Mucosa of descending colon (tissue), 3 donors: ENCODE measurements around the gene DIP2A. TPM values are rescaled to one million over a fixed set of nuclear protein-coding genes. Genes with fewer than 3 reads are reported as not detected.

Source experiments
- ATAC-seq: fragments of 200-7000 bp; cut with Tn5 transposase; one replicate; pipeline ENCODE4 v1.9.1; 2020; ENCODE audit warnings: mild to moderate bottlenecking, moderate library complexity
- DNase-seq, 3 donors: peaks; one replicate each; pipeline ENCODE4 v3.0.0-alpha.2; 2020
- H3K36me3 ChIP-seq: fragments of 200-600 bp; one replicate; pipeline ENCODE4 v1.8.0; 2021; ENCODE audit warnings: low read depth, mild to moderate bottlenecking
- H3K4me1 ChIP-seq: fragments of 200-600 bp; one replicate; pipeline ENCODE4 v1.8.0; 2021; ENCODE audit warnings: low read depth, mild to moderate bottlenecking
- H3K4me3 ChIP-seq: fragments of 200-600 bp; one replicate; pipeline ENCODE4 v1.8.0; 2021; ENCODE audit warnings: mild to moderate bottlenecking
- H3K9me3 ChIP-seq: fragments of 200-600 bp; one replicate; pipeline ENCODE4 v1.8.0; 2021; ENCODE audit warnings: mild to moderate bottlenecking
- intact Hi-C, 2 donors: fragments of 100-400 bp; cut with DNase I in 1 of 2; cut with micrococcal nuclease in 1 of 2; formaldehyde crosslinking; loops; one replicate each; pipeline versions ENCODE4 v1.11.0 to v1.11.1; 2022; cut with DNase I, micrococcal nuclease
- total RNA-seq, 3 donors: library from RNA; stranded (reverse); fragmentation: NEBNext Ultra II Directional in 2 of 3; extraction: Animal tissue kit (Norgen Biotek cat#: 25700) in 2 of 3; gene quantifications; one replicate each; pipeline versions ENCODE4 v1.2.1 to v1.2.4, GENCODE V29; 2021 to 2023
- TF ChIP-seq, protein P1 (sequence below): fragments of 200-600 bp; IDR thresholded peaks from one replicate; pipeline ENCODE4 v1.8.0; 2022; ENCODE audit warnings: antibody characterized with exemption, mild to moderate bottlenecking
- donor health status: DM: no; HTN: no; CAD: no; lungs with moderate emphysema.
- donor health status: DM: no; HTN: no; CAD: no.
- donor health status: DM: no; HTN: yes; CAD: no.

DIP2A gene
- total RNA-seq, 3 donors from 2014 or later = 43.8 to 56.7 (median 49.3) TPM

DNA sequence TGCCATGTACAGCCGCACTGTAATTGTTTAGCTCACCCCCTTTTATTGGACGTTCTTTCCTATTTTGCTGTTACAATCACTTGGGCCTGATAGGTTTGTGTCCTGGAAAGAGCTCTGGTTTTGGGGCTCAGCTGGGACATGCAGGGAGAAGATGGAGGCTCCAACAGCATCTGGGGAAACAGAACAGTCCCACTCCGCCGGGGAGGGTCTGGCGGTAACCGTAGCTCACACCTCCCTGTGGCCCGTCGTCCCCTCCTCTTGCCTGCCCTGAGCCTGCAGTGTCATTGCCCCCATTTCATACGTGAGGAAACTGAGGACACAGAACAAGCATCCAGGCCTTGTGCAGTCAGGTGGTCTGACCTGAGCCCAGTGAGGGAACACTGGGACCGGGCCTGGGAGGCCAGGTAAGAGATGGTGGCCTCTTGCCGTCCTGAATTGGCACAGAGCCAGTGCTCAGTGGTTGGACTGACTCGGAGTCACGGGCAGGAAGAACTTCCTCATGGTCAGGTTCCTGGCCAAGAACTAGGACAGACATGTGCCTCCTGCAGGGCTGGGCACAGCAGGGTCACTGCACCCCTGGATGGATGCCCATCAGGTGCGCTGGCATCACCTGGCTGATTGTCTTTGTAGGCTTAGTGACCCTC, 104.4 kb downstream of the DIP2A start:
- intact Hi-C loops = no loop called here
- no peaks in the 10 kb centered on the region for H3K4me1 ChIP-seq
- H3K4me3 ChIP-seq = no peak overlapping the region
- DNase-seq (no peak), ATAC-seq (no peak)
- TF ChIP-seq, protein P1, sequence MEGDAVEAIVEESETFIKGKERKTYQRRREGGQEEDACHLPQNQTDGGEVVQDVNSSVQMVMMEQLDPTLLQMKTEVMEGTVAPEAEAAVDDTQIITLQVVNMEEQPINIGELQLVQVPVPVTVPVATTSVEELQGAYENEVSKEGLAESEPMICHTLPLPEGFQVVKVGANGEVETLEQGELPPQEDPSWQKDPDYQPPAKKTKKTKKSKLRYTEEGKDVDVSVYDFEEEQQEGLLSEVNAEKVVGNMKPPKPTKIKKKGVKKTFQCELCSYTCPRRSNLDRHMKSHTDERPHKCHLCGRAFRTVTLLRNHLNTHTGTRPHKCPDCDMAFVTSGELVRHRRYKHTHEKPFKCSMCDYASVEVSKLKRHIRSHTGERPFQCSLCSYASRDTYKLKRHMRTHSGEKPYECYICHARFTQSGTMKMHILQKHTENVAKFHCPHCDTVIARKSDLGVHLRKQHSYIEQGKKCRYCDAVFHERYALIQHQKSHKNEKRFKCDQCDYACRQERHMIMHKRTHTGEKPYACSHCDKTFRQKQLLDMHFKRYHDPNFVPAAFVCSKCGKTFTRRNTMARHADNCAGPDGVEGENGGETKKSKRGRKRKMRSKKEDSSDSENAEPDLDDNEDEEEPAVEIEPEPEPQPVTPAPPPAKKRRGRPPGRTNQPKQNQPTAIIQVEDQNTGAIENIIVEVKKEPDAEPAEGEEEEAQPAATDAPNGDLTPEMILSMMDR = no peak
- no peaks in the 10 kb centered on the region for H3K9me3 ChIP-seq
- H3K36me3 ChIP-seq = peaks cover 4% of the 10 kb centered on the region

DNA sequence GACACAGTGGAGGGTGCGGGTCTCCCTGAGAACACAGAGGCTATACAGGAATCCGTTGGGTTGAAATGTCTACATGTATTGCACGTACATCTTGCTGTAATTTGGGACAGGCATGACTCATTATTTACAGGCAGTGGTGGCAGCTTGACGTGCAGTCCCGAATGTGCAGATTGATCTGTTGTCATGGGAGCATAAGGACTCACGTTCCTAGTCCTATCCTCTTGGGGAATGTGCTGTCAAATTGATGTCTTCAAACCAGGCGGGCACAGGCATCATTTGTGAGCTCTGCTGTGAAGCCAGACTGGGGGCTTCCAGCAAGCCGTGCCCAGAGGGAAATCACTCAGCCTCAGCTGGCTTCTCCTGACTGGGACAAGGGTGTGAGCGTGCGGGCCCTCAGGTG, 105.7 kb downstream of the DIP2A start:
- no peak for DNase-seq
- Histone ChIP-seq H3K4me3 (no peak overlapping the region), H3K36me3 (peaks cover 4% of the 10 kb centered on the region), H3K4me1 (no peaks in the 10 kb centered on the region), H3K9me3 (no peaks in the 10 kb centered on the region)
- TF ChIP-seq, protein P1 = no peak
- ATAC-seq = no peak
- intact Hi-C loops = no loop called here

DNA sequence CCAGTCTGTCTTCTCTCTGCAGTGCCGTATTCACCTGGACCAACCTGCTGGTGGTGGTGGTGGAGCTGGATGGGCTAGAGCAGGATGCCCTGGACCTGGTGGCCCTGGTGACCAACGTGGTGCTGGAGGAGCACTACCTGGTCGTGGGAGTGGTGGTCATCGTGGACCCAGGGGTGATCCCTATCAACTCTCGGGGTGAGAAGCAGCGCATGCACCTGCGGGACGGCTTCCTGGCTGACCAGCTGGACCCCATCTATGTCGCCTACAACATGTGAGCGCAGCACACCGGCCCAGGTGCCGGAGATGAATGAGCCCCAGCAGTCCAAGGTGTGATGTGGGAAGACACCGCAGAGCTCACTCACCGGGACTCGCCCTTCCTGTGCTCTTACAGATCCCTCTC, 108.7 kb downstream of the DIP2A start:
- no peaks in the 10 kb centered on the region for H3K4me1 ChIP-seq
- ATAC-seq (no peak), DNase-seq (no peak)
- H3K4me3 ChIP-seq = no peak overlapping the region
- H3K9me3 ChIP-seq = peaks cover under 1% of the 10 kb centered on the region
- TF ChIP-seq, protein P1 = no peak
- H3K36me3 ChIP-seq = peaks cover 4% of the 10 kb centered on the region
- intact Hi-C loops = no loop called here

DNA sequence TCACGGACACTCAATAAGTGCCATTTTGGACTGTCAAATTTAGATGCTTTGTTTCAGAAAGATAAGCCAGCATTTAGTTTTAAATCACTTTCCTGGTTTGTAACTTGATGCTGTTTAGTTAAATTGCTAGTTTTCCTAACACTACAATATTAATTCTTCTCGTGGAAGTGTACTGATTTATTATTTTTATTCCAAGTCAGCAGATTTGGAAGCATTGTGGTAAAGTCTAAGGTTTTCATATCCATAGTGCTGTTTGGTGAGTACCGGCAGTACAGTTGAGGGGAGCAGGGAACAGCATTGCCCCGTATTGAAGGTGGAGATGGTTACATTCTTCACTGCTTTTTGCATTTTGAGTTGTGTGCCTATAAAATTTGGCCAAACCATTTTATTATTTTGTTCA, 109.9 kb downstream of the DIP2A start:
- intact Hi-C loops = no loop called here
- ATAC-seq = no peak
- Histone ChIP-seq H3K4me1 (no peaks in the 10 kb centered on the region), H3K36me3 (no peaks in the 10 kb centered on the region), H3K4me3 (no peak overlapping the region), H3K9me3 (peaks cover 7% of the 10 kb centered on the region)
- TF ChIP-seq, protein P1 = no peak
- DNase-seq = no peak

DNA sequence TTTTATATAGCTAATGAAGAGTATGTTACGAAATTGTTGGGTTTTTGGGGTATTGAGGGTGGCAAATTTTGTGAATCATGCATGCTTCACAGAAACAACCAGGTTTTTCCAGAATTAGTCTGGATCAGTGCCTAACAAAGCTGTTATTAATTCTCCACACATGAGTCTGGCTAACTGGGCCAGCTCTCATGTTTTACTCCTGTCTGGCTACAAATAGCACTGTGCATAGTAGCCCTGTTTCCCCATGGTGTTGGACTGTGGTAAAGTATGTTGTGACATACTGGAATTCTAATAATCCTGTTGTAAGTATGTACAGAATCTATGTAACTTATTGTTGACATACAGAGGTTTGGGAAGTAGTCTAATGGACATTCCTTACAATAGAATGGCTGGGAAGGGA, 110.4 kb downstream of the DIP2A start:
- no peaks in the 10 kb centered on the region for H3K36me3 ChIP-seq
- no peak for ATAC-seq

More for the DNA sequence above, 110.4 kb downstream of the DIP2A start:
- Histone ChIP-seq H3K4me1 (no peaks in the 10 kb centered on the region), H3K9me3 (peaks cover 7% of the 10 kb centered on the region), H3K4me3 (no peak overlapping the region)
- intact Hi-C loops = no loop called here
- TF ChIP-seq, protein P1 = no peak
- no peak for DNase-seq
